Measurements from ENCODE around the gene LMBR1. TPM values are rescaled to one million over a fixed set of nuclear protein-coding genes. Genes with fewer than 3 reads are reported as not detected.
"Not testable (repeated sequence)": the region's sequence is repeated elsewhere in the genome, so short reads cannot be mapped to it uniquely, and the experiment has no call there.

Gene LMBR1
- total and polyA plus RNA-seq, 8 donors = 7.5 to 187 (median 97.2) TPM

DNA sequence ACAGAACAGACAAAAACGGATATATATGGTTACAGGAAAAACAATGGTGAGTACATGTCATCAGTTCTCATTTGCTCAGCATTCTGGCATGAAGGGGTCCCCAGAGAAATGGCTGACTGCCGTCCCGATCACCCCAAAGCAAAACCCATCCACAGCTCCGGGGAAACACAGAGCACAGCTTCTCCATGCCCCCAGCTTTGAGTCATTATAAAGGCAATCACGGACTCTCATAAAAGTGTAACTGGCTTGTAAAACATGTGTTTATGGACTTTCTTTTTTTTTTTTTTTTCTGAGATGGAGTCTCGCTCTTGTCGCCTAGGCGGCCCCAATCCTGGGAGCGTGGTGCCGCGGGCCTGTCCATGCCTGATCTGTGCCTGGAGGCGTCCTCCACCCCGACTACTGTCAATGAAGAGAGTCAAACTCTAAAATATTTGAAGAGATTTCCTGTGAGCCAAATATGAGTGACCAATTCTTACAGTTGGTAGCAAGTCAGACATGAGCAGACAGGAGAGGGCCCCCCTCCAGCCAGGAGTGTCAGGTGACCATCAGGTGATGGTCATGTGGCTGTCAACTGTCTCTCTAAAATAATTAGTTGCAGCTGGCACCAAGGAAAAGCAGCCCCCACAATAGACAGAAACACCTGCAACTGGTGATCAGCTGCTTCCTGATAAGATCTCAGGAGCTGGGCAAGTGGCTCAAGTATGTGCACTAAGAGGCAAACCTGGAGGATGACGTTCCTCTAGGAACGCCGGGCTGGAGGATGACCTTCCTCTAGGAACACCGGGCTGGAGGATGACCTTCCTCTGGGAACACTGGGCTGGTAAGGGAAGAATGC lies 34.8 kb upstream of the LMBR1 start:
- Histone ChIP-seq H3K36me3 (no peaks in the 10 kb centered on the region), H3K27ac (no peak overlapping the region), H3K27me3 (peaks cover 0 to 13% (median 0%) of the 10 kb centered on the region in 3 donors), H3K4me3 (no peak overlapping the region), H3K4me1 (no peaks in the 10 kb centered on the region), H3K9me3 (no peaks in the 10 kb centered on the region)
- 71 to 79% (median 75%) methylated on average over 17 of the region's 17 CpGs for WGBS, 5 donors
- intact Hi-C loops (cut with DNase I; ENCODE audit: low total_unique reads) = no loop called here
- TF ChIP-seq, protein P1, sequence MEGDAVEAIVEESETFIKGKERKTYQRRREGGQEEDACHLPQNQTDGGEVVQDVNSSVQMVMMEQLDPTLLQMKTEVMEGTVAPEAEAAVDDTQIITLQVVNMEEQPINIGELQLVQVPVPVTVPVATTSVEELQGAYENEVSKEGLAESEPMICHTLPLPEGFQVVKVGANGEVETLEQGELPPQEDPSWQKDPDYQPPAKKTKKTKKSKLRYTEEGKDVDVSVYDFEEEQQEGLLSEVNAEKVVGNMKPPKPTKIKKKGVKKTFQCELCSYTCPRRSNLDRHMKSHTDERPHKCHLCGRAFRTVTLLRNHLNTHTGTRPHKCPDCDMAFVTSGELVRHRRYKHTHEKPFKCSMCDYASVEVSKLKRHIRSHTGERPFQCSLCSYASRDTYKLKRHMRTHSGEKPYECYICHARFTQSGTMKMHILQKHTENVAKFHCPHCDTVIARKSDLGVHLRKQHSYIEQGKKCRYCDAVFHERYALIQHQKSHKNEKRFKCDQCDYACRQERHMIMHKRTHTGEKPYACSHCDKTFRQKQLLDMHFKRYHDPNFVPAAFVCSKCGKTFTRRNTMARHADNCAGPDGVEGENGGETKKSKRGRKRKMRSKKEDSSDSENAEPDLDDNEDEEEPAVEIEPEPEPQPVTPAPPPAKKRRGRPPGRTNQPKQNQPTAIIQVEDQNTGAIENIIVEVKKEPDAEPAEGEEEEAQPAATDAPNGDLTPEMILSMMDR (IDR thresholded peaks at IDR 0.05) = no peak
- TF ChIP-seq POLR2AphosphoS5 (IDR thresholded peaks at IDR 0.05) (no peak), POLR2A (IDR thresholded peaks at IDR 0.05) (no peak), EP300 (IDR thresholded peaks at IDR 0.05) (no peak)
- peak in 1 of 2 donors; percentile 33 for DNase-seq

DNA sequence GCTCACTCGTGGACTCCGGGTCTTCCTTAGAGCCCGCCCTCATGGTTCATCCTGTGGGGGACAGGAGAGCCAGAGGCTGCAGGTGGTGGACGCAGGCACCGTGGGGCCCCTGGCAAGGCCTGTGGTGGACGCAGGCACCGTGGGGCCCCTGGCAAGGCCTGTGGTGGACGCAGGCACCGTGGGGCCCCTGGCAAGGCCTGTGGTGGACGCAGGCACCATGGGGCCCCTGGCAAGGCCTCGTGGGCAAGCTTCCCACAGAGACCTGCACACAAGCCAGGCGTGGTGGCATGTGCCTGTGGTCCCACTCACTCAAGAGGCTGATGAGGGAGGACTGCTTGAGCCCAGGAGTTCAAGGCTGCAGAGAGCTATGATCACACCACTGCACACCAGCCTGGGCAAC lies 32.8 kb upstream of the LMBR1 start:
- intact Hi-C loops (cut with DNase I; ENCODE audit: low total_unique reads); H3K36me3 ChIP-seq; DNase-seq; H3K4me3 ChIP-seq; H3K4me1 ChIP-seq; H3K27ac ChIP-seq; H3K9me3 ChIP-seq: not testable (repeated sequence)
- WGBS, 5 donors = 83 to 94% (median 91%) methylated on average over 5 to 12 of the region's 12 CpGs
- peaks cover 0 to 13% (median 0%) of the 10 kb centered on the region in 3 donors for H3K27me3 ChIP-seq

DNA sequence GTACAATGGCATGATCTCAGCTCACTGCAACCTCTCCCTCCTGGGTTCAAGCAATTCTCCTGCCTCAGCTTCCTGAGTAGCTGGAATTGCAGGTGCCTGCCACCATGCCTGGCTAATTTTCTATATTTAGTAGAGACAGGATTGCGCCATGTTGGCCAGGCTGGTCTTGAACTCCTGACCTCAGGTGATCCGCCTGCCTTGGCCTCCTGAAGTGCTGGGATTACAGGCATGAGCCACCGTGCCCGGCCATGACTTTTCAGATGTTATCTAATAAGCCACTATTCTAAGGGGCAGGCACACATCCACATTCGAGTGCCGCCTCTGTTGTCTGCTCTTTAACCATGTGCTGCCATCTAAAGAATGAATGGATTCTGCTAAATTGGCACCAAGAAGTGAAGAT lies 29.3 kb upstream of the LMBR1 start:
- H3K4me3 ChIP-seq; H3K36me3 ChIP-seq; intact Hi-C loops (cut with DNase I; ENCODE audit: low total_unique reads); H3K9me3 ChIP-seq; H3K27ac ChIP-seq; DNase-seq; H3K4me1 ChIP-seq: not testable (repeated sequence)
- H3K27me3 ChIP-seq = peaks cover 0 to 32% (median 5%) of the 10 kb centered on the region in 3 donors
- WGBS, 5 donors = 78 to 92% (median 88%) methylated on average over 6 of the region's 6 CpGs

DNA sequence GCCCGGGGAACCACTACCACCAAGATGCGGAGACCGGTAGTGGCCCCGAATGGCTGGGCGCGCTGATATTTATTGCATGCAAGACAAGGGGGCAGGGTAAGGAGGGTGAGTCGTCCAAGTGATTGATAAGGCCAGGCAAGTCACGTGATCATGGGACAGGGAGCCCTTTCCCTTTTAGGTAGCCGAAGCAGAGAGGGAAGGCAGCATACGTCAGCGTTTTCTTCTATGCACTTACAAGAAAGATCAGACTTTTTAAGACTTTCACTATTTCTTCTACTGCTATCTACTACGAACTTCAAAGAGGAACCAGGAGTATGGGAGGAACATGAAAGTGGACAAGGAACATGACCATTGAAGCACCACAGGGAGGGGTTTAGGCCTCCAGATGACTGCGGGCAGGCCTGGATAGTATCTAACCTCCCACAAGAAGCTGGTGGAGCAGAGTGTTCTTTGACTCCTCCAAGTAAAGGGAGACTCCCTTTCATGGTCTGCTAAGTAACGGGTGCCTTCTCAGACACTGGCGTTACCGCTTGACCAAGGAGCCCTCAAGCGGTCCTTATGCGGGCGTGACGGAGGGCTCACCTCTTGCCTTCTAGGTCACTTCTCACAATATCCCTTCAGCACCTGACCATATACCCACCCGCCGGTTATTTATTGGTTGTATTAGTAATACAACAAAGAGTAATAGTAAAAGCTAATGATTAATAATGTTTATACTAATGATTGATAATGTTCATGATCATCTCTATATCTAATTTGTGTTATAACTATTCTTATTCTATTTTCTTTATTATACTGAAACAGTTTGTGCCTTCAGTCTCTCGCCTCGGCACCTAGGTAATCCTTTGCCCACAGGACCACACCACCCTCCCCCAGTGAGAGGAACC lies 27.7 kb upstream of the LMBR1 start:
- DNase-seq; H3K27ac ChIP-seq; H3K4me3 ChIP-seq; H3K9me3 ChIP-seq; intact Hi-C loops (cut with DNase I; ENCODE audit: low total_unique reads); H3K4me1 ChIP-seq; H3K36me3 ChIP-seq: not testable (repeated sequence)
- 82 to 88% (median 87%) methylated on average over 24 of the region's 24 CpGs for WGBS, 5 donors
- H3K27me3 ChIP-seq = peaks cover 0 to 39% (median 5%) of the 10 kb centered on the region in 3 donors

DNA sequence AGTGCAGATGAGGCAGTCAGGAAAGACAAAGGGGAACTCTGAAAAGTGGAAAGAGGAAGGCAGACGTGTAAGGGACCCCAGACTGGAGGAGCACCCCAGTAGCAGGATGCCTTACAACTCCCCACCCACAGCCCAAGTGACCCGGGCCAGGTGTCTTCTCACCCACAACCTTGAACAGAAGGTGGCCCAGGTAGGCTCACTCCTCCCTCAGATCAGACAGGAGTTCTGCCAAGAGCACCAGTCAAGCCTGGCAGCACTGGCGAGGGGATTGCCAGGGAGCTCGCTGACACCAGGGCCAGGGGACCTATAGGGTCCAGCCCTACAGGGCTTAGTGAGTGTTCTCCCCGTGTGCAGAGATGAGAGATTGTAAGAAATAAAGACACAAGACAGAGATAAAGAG lies 27.1 kb upstream of the LMBR1 start:
- intact Hi-C loops (cut with DNase I; ENCODE audit: low total_unique reads) = no loop called here
- Histone ChIP-seq H3K27ac (no peak overlapping the region), H3K9me3 (no peaks in the 10 kb centered on the region), H3K4me3 (no peak overlapping the region), H3K36me3 (no peaks in the 10 kb centered on the region), H3K4me1 (no peaks in the 10 kb centered on the region), H3K27me3 (peaks cover 0 to 39% (median 5%) of the 10 kb centered on the region in 3 donors)
- DNase-seq = no peak
- TF ChIP-seq EP300 (IDR thresholded peaks at IDR 0.05) (no peak), POLR2AphosphoS5 (IDR thresholded peaks at IDR 0.05) (no peak), POLR2A (IDR thresholded peaks at IDR 0.05) (no peak)
- TF ChIP-seq, protein P1 (IDR thresholded peaks at IDR 0.05) = no peak
- WGBS, 5 donors = 65 to 81% (median 77%) methylated on average over 5 of the region's 5 CpGs
